OCI-LY3 (cell line): Measurements from ENCODE around the gene GEMIN2.
"Not testable (repeated sequence)": the region's sequence is repeated elsewhere in the genome, so short reads cannot be mapped to it uniquely, and the experiment has no call there.

Experiments used
- H2AFZ ChIP-seq: fragments of 200-600, 300-600 bp; shearing (Covaris generic); 2 replicates; pipeline ENCODE4 v1.6.0; 2014; ENCODE audit warnings: antibody characterized with exemption, low read depth, low read length
- H3K27ac ChIP-seq: fragments of 200-600, 300-600 bp; sonication (generic); 2 replicates; pipeline ENCODE4 v1.5.1; 2014; ENCODE audit warnings: mild to moderate bottlenecking, low read length, moderate library complexity, mixed read lengths
- H3K27me3 ChIP-seq: fragments of 200-600, 300-600 bp; sonication (generic); 2 replicates; pipeline ENCODE4 v1.6.1; 2014; ENCODE audit warnings: low read depth, low read length, mixed read lengths
- H3K36me3 ChIP-seq: fragments of 200-600, 300-600 bp; sonication (generic); replicated peaks from 2 replicates; pipeline ENCODE3; 2014; ENCODE audit warnings: low read depth, low read length, mixed read lengths
- H3K4me1 ChIP-seq: fragments of 300-600, 200-600 bp; sonication (generic); 2 replicates; pipeline ENCODE4 v1.6.1; 2014; ENCODE audit warnings: low read length, mixed read lengths
- H3K4me2 ChIP-seq: fragments of 200-600, 300-600 bp; sonication (generic); 2 replicates; pipeline ENCODE4 v1.6.1; 2014; ENCODE audit warnings: low read length, mixed read lengths
- H3K4me3 ChIP-seq: fragments of 300-600, 200-600 bp; sonication (generic); 2 replicates; pipeline ENCODE4 v1.5.1; 2014; ENCODE audit warnings: antibody characterized with exemption, mild to moderate bottlenecking, low read length, moderate library complexity
- H3K79me2 ChIP-seq: fragments of 300-600, 200-600 bp; shearing (Covaris generic); 2 replicates; pipeline ENCODE4 v1.6.1; 2014; ENCODE audit warnings: mild to moderate bottlenecking, low read length, mixed read lengths
- H3K9ac ChIP-seq: fragments of 300-600, 200-600 bp; shearing (Covaris generic); 2 replicates; pipeline ENCODE4 v1.6.0; 2014; ENCODE audit warnings: mild to moderate bottlenecking, low read length, moderate library complexity
- H3K9me3 ChIP-seq: fragments of 200-600, 300-600 bp; shearing (Covaris generic); 2 replicates; pipeline ENCODE4 v1.6.1; 2014; ENCODE audit warnings: low read length, mixed read lengths; ENCODE audit not compliant: insufficient read depth
- H4K20me1 ChIP-seq: fragments of 200-600, 300-600 bp; sonication (generic); 2 replicates; pipeline ENCODE4 v1.6.1; 2016; ENCODE audit warnings: low read length, mixed read lengths; ENCODE audit not compliant: insufficient read depth
- CTCF ChIP-seq: fragments of 200-600, 300-600 bp; sonication (generic); IDR thresholded peaks from 2 replicates; pipeline ENCODE4 v1.5.1; 2014; ENCODE audit warnings: antibody characterized with exemption, low read length, low read depth
- EZH2phosphoT487 ChIP-seq: fragments of 200-600 bp; shearing (Covaris generic); IDR thresholded peaks from 2 replicates; pipeline ENCODE4 v1.6.1; 2018; ENCODE audit warnings: antibody characterized with exemption, mixed run types, low read depth

The GEMIN2 gene

GRCh38 chr14:39099748-39100147, 14.4 kb upstream of the GEMIN2 start:
- Histone ChIP-seq H3K79me2 (peaks cover 71% of the 10 kb centered on the region), H2AFZ (no peak overlapping the region), H3K4me1 (peaks cover 7% of the 10 kb centered on the region; the same call in 1 of the 2 replicates), H3K4me3 (no peak overlapping the region), H3K9ac (no peak overlapping the region), H3K27ac (no peak overlapping the region), H4K20me1 (peaks cover 13% of the 10 kb centered on the region), H3K27me3 (no peaks in the 10 kb centered on the region), H3K9me3 (no peaks in the 10 kb centered on the region), H3K36me3 (peaks cover 12% of the 10 kb centered on the region), H3K4me2 (no peak overlapping the region)
- TF ChIP-seq EZH2phosphoT487: no peak
- TF ChIP-seq CTCF: no peak

DNA sequence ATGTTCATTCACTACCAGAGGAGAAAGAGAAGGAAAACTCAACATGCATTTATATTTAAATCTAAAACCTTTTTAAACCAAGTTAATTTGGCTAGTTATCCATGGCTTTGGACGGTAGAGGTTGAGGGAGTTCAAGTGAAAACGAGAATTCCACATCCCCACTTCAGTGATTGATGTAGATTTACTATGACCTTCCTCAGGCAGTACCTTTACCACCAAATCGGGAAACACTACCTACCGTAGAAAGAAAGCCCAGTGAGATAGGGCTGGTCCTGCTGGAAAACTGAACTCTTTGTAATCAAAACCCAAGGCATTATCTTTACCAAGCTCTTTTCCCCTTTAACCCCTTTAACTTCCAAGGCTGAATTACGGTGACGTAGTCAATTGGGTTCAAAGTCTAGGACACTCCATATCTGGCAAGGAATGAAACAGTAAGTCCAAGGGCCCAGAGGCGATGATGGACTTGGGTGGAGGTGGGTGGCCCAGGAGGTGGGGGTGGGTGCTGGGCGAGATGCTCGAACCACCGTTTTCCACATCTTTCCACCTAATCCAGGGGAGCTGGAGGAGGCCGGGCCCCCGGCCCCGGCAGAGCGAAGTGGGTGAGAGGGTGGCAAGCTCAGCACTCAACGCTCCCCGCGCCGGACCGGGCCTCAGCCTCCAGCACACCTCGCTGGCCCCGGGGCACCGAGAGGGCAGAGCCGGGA, 11.7 kb upstream of the GEMIN2 start:
- peaks cover 11% of the 10 kb centered on the region for H4K20me1 ChIP-seq
- peaks cover 61% of the 10 kb centered on the region for H3K79me2 ChIP-seq
- H3K9ac ChIP-seq: peak overlapping the region; percentile 93
- H2AFZ ChIP-seq: peak overlapping the region; percentile 59; the same call in 1 of the 2 replicates
- TF ChIP-seq EZH2phosphoT487: no peak
- peak overlapping the region; percentile 66 for H3K27ac ChIP-seq
- no peaks in the 10 kb centered on the region for H3K9me3 ChIP-seq
- peak overlapping the region; percentile 90 for H3K4me3 ChIP-seq
- peak overlapping the region; percentile 98 for H3K4me2 ChIP-seq
- H3K36me3 ChIP-seq: peaks cover 3% of the 10 kb centered on the region
- H3K27me3 ChIP-seq: no peaks in the 10 kb centered on the region
- H3K4me1 ChIP-seq: peaks cover 10% of the 10 kb centered on the region; the same call in 1 of the 2 replicates

DNA sequence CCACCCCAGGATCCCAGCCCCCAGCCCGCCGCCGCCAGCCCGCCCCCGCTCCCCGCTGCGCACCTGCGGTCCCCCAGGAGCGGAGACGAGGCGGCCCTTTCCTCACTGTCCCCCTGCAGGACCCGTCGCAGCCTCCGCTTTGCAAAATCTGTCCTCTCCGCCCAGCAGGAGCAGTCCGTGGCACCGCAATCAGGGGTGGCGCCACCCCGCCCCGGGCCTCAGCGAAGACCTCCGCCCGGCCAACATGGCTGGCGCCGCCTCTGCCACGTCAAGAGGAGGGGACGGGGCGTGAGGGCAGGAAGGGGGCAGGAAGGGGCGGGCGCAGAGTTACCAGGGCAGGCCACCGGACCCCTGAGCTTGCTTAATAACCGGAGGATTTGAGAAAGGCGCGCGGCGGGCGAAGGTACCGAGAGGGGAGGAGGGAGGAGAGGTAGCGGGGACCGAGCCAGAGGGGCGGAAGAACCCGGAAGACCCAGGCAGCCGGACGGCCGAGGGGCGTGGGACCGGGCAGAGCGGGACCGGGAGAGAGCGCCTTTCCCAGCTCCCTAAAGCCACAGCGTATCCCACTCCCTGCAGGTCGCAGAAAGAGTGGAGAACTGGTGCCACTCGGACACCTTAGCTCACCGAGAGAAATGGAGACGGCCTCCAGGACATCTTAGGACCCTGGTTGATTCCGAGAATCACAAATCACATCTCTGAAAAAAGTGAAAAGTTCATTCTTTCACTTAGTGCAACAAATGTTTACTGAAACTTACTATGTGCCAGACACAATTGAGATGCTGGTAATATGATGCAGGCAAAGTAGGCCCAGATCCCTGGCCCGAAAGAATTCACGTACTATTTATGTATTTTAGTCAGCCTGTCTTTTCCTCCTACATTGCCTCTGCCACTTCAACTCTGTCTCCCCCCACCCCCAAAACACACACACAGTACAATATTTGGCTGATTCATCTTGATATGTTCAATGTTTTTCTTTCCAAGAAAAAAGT, 10.9 kb upstream of the GEMIN2 start, which contains the start of gene SEC23A:
Gene SEC23A, minus strand, starts transcription at position 267 of the 989 bp plus-strand sequence. CDS start 7,117 bp downstream, outside the sequence.
- Histone ChIP-seq H3K27me3 (no peaks in the 10 kb centered on the region), H3K36me3 (peaks cover 3% of the 10 kb centered on the region), H2AFZ (peak within 1 kb of the TSS; percentile 75), H4K20me1 (peaks cover 11% of the 10 kb centered on the region), H3K4me3 (peak within 1 kb of the TSS; percentile 90), H3K9ac (peak within 1 kb of the TSS; percentile 93), H3K9me3 (no peaks in the 10 kb centered on the region), H3K4me1 (peaks cover 10% of the 10 kb centered on the region; the same call in 1 of the 2 replicates), H3K27ac (peak within 1 kb of the TSS; percentile 66), H3K79me2 (peaks cover 54% of the 10 kb centered on the region), H3K4me2 (peak within 1 kb of the TSS; percentile 98)
- TF ChIP-seq EZH2phosphoT487: no peak
- no peak for TF ChIP-seq CTCF

DNA sequence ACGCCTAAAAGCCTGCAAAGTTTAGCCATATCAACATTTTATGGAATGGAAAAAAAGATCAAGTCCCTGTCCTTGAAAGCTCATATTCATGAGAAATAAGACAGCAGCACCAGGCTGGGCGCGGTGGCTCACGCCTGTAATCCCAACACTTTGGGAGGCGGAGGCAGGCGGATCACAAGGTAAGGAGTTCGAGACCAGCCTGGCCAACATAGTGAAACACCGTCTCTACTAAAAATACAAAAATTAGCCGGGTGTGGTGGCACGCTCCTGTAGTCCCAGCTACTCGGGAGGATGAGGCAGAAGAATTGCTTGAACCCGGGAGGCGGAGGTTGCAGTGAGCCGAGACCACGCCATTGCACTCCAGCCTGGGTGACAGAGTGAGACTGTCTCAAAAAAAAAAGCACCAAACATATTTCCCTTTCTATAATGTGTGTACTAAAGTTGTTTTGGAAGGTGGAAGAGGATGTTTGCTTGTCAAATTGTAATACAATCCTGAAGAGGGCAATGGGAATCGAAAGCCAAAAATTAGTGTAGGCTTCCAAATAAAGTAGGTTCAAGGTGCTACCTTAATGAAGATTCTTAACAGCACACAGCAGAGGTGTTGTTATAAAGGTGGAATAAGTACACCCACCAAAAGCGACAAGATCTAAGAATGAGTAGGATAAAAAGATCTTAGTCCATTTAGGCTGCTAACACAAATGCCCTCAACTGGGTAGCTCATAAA, 9.9 kb upstream of the GEMIN2 start:
- peaks cover 46% of the 10 kb centered on the region for H3K79me2 ChIP-seq
- H2AFZ ChIP-seq: not testable (repeated sequence)

More for the DNA sequence above, 9.9 kb upstream of the GEMIN2 start:
- 0 out of 2 replicates have a peak overlapping the region, but pooled peaks have one; percentile 66 for H3K27ac ChIP-seq
- H3K4me3 ChIP-seq: peak overlapping the region; percentile 90
- not testable (repeated sequence) for H3K36me3 ChIP-seq, H3K9me3 ChIP-seq, H3K27me3 ChIP-seq
- H3K4me1 ChIP-seq: peaks cover 13% of the 10 kb centered on the region; the same call in 1 of the 2 replicates
- H3K4me2 ChIP-seq: peak overlapping the region; percentile 98
- H4K20me1 ChIP-seq: peaks cover 10% of the 10 kb centered on the region
- peak overlapping the region; percentile 93 for H3K9ac ChIP-seq
